GM12872 (cell line): ENCODE results near the gene COL6A3.

Experiments used
- TF ChIP-seq, protein P1 (sequence below): IDR thresholded peaks from 3 replicates; pipeline ENCODE4 v1.5.1; 2011; ENCODE audit warnings: low read depth, mild to moderate bottlenecking, low read length, moderate library complexity; ENCODE audit not compliant: insufficient read depth

COL6A3 gene

DNA sequence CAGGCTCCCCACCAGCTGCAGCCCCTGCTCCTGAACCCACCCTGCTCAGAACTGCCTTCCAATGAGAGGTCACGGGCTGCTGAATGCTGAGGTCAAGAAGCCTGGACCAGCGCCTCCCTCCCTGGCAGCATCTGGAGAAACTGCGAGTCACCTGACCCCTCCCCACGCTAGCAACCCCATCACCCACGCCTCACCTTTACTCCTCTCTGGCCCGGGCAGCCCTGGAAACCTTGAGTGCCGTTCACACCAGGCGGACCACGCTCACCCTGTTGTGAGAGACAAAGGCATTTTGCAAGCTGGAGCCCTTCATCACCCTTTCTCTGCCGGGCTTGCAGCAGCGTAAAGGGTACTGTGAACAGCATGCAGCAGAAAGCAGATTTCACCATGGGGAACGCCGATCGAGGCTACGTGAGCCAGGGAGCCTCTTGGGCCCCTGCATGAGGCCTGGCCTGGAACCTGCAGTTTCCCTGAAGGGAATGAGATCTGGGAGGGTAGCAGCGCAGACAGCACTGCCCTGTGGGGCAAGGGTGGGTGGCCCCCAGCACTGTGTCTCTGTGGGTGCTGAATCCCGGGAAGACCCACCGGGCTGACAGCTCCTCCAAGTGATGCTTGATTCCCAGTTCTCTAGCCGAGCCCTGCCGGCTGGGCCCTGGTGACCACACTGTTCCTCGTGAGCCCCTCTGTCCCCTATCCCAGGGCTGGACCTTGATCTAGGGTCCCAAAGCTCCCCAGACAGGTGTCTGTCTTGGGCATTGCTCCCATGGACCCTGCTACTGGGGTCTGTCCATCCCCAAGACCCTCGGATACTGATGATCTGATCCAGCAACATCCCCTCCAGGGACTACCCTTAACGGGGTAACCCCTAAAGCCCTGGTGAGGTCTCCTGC, 53.8 kb downstream of the COL6A3 start:
- TF ChIP-seq, protein P1, sequence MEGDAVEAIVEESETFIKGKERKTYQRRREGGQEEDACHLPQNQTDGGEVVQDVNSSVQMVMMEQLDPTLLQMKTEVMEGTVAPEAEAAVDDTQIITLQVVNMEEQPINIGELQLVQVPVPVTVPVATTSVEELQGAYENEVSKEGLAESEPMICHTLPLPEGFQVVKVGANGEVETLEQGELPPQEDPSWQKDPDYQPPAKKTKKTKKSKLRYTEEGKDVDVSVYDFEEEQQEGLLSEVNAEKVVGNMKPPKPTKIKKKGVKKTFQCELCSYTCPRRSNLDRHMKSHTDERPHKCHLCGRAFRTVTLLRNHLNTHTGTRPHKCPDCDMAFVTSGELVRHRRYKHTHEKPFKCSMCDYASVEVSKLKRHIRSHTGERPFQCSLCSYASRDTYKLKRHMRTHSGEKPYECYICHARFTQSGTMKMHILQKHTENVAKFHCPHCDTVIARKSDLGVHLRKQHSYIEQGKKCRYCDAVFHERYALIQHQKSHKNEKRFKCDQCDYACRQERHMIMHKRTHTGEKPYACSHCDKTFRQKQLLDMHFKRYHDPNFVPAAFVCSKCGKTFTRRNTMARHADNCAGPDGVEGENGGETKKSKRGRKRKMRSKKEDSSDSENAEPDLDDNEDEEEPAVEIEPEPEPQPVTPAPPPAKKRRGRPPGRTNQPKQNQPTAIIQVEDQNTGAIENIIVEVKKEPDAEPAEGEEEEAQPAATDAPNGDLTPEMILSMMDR, result no peak

DNA sequence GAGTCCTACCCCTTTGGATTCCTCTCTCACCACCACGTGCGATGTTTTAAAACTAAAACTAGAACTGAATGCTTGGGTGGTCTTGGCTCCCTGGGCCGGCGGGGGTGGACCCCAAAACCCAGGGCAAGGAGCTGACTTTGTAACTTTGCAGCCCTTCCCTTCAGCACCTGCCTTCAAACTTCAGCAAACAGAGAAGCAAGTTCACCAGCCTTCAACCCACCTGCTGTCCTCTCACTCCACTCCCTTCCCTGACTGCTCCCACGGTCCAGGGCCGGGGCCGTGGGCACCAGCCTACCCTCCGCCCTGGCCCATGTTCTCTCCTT, 54.5 kb downstream of the COL6A3 start:
- TF ChIP-seq, protein P1, result no peak

DNA sequence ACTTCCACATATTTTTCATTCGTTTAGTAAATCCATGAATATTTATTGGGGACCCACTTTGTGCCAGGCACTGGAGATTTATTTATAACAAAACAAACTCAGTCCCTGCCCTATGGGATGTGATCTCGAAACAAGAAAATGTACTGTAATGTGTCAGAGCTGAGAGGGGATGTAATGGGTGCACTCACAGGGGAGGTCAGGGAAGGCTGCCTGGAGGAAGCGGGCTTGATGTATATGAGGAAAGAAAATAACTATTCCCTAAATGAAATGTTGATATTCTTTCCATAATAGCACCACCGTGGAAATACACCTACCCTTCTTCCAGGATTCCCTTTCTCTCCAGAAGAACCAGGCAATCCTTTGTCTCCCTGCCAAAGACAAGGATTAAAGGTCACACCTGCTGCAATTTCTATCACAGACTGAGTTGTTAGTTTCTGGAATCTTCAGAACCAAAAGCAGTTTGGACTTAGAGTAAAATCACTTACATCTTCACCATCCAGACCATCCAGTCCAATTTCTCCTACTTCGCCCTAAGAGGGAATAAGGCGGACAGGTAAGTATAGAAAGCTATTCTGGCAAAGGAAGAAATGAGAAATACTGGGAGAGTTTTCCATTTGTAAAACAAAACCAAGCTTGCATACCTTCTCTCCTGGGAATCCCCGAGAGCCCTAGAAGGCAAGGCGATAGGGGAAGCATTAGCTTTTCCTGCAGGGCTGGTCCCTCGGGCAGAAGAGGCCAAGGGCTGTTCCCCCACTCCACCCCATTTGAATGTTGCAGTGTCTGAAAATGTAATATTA, 55.0 kb downstream of the COL6A3 start:
- TF ChIP-seq, protein P1, result no peak

DNA sequence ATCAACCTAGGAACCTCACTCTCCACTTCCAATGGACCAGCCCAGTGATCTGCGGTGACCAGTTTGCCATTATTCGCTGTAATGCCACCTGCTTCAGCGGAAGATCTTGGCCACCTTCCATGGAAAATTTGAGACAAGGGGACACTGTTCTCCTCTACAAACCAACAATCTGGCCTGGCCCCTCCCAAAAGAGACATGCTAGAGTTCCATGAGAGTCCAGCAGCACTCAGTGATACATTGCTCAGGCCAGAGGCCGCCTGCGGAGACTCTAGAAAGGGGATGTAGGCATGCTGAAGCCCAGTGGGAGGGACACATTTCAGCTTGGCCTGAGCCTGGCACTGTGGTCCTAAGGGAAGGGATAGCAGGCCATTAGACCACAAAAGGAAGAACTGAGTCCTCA, 58.3 kb downstream of the COL6A3 start:
- TF ChIP-seq, protein P1, result no peak

DNA sequence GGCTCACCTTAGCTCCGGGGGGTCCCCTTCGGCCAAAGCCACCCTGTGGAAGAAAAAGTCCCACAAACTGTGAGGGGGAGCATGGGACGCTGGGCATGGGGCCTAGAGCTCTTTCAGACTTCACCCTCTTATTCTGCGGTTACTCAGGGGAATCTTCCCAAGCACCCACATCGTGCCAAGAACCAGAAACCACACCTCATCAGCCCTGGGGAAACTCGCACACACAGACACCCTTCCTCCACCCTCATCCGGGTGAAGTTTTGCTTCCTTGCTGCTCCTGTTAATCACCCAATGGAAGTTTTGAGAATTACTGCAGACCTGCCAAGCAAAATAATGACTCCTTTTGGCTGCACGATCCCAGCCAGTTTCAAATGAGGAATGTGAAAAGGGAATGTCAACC, 59.1 kb downstream of the COL6A3 start:
- TF ChIP-seq, protein P1, result no peak

DNA sequence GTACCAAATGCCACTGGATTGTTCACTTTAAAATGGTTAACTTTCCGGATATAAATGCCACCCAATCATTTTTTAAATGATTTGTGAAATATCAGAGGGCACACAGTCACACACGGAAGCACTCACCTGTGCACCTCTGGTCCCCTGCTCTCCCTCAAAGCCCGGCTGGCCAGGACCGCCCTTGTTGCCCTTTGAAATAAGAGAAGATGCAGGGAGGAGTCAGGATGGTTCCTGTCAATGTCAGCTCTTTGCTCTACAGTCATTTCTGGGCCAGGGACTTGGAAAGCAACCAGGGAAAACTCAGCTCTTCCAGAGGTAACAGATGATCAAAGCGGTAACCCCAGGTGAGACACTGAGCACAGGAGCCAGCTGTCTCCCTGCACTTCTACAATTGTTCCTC, 60.7 kb downstream of the COL6A3 start:
- TF ChIP-seq, protein P1, result no peak

DNA sequence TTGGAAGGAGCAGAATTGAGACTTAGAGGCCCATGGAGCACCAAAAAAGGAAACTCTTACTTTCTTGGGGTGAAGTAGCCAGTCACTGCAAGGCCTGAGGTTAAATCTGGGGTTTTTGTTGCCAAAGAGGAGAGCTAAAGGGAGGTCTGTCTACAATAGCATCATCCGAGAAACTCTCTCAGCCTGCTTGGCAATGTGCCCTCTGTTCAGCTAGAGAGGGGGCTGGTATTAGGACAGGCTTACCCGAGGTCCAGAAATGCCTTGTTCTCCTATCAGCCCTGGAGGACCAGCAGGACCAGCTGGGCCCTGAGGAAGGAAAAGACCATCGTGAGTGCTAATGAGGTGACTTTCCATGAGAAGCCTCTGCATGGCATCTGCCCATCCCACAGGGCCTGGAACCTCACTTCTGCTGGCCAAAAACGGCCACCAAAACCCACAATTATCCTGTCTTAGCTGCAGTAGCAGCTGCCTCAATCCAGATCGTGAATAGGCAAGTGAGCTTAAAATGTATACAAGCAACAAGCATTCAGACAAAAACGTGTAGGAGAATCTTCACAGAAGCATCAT, 61.6 kb downstream of the COL6A3 start:
- TF ChIP-seq, protein P1, result no peak
